Measurements from ENCODE around the gene AHNAK2.

GRCh38 chr14:104965561-104966231, 12.5 kb downstream of the AHNAK2 start:
- no peak for TF ChIP-seq ZNF621 (tag by site-specific recombination; IDR thresholded peaks at IDR 0.05)
- TF ChIP-seq GLI4 (tag by site-specific recombination; IDR thresholded peaks at IDR 0.05) = no peak
- TF ChIP-seq ZEB2 (tag by site-specific recombination; IDR thresholded peaks at IDR 0.05) = no peak
- TF ChIP-seq, protein P1, sequence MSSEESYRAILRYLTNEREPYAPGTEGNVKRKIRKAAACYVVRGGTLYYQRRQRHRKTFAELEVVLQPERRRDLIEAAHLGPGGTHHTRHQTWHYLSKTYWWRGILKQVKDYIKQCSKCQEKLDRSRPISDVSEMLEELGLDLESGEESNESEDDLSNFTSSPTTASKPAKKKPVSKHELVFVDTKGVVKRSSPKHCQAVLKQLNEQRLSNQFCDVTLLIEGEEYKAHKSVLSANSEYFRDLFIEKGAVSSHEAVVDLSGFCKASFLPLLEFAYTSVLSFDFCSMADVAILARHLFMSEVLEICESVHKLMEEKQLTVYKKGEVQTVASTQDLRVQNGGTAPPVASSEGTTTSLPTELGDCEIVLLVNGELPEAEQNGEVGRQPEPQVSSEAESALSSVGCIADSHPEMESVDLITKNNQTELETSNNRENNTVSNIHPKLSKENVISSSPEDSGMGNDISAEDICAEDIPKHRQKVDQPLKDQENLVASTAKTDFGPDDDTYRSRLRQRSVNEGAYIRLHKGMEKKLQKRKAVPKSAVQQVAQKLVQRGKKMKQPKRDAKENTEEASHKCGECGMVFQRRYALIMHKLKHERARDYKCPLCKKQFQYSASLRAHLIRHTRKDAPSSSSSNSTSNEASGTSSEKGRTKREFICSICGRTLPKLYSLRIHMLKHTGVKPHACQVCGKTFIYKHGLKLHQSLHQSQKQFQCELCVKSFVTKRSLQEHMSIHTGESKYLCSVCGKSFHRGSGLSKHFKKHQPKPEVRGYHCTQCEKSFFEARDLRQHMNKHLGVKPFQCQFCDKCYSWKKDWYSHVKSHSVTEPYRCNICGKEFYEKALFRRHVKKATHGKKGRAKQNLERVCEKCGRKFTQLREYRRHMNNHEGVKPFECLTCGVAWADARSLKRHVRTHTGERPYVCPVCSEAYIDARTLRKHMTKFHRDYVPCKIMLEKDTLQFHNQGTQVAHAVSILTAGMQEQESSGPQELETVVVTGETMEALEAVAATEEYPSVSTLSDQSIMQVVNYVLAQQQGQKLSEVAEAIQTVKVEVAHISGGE (tag by site-specific recombination; conservative IDR thresholded peaks at IDR 0.05; ENCODE audit: low read depth) = no peak
- TF ChIP-seq ZNF146 (tag by site-specific recombination; IDR thresholded peaks at IDR 0.05) = no peak
- no peak for TF ChIP-seq CTCF (tag by site-specific recombination; IDR thresholded peaks at IDR 0.05)
- TF ChIP-seq ZNF768 (tag by site-specific recombination; IDR thresholded peaks at IDR 0.05) = no peak

Measured in HEK293 (cell line).